ENCODE measurements around the gene IFI44. TPM values are rescaled to one million over a fixed set of nuclear protein-coding genes. Genes with fewer than 3 reads are reported as not detected.
A peak's percentile ranks its signal among the peaks of the same experiment; 100 is the strongest.

The IFI44 gene, protein sequence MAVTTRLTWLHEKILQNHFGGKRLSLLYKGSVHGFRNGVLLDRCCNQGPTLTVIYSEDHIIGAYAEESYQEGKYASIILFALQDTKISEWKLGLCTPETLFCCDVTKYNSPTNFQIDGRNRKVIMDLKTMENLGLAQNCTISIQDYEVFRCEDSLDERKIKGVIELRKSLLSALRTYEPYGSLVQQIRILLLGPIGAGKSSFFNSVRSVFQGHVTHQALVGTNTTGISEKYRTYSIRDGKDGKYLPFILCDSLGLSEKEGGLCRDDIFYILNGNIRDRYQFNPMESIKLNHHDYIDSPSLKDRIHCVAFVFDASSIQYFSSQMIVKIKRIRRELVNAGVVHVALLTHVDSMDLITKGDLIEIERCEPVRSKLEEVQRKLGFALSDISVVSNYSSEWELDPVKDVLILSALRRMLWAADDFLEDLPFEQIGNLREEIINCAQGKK
- 42.3 TPM for total RNA-seq
- polyA plus RNA-seq (ENCODE audit: insufficient read depth, low read depth, low replicate concordance), result 21.9 TPM
- long read RNA-seq, donor 1, result 0 reads
- long read RNA-seq, donor 2, partial matches to known transcripts, result 5 of 8 reads
- long read RNA-seq, donor 2, other reads (novel, unspliced or antisense), result 0 of 8 reads
- long read RNA-seq, donor 3, partial matches to known transcripts, result 0 of 1 reads
- long read RNA-seq, donor 3, other reads (novel, unspliced or antisense), result 0 of 1 reads
- long read RNA-seq, donor 4, partial matches to known transcripts, result 6 of 8 reads
- long read RNA-seq, donor 4, other reads (novel, unspliced or antisense), result 0 of 8 reads
- long read RNA-seq, donor 5, result 0 reads
- long read RNA-seq, donor 6, partial matches to known transcripts, result 0 of 2 reads
- long read RNA-seq, donor 6, other reads (novel, unspliced or antisense), result 0 of 2 reads
- long read RNA-seq, donor 7, partial matches to known transcripts, result 1 of 4 reads
- long read RNA-seq, donor 7, other reads (novel, unspliced or antisense), result 0 of 4 reads
- long read RNA-seq, donor 8, partial matches to known transcripts, result 0 of 1 reads
- long read RNA-seq, donor 8, other reads (novel, unspliced or antisense), result 0 of 1 reads
- long read RNA-seq, donor 9, partial matches to known transcripts, result 0 of 1 reads
- long read RNA-seq, donor 9, other reads (novel, unspliced or antisense), result 0 of 1 reads
- long read RNA-seq, donor 10, partial matches to known transcripts, result 0 of 1 reads
- long read RNA-seq, donor 10, other reads (novel, unspliced or antisense), result 0 of 1 reads

DNA sequence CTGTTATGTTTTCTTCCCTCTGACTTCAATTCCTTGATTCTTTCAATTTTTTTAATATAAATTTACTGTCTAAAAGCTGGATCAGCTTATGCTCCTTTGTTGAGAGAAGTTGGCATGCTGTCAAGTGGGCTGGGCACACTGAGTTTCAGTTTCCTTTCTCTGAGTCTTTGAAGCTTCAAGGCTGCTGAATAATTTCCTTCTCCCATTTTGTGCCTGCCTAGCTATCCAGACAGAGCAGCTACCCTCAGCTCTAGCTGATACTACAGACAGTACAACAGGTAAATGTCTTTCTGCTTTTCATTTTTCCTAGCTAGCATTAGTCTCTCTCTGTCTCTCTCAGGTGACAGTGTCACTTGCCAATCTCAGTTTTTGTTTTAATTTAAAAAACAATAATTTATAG lies at the start of gene IFI44:
Gene IFI44, plus strand, starts transcription at position 204 of the 400 bp plus-strand sequence. CDS start 365 bp downstream, outside the sequence.
- no peaks in the 10 kb centered on the region for H3K36me3 ChIP-seq (ENCODE audit: control insufficient read depth in 2 of 3, insufficient read depth in 3 of 3, low read length in 3 of 3)
- intact Hi-C loops (cut with DNase I), result no loop called here
- DNase-seq, result peak; percentile 32 to 88 (median 79)
- H3K4me3 ChIP-seq (ENCODE audit: low read length in 3 of 3), result peak within 1 kb of the TSS; percentile 52 to 68 (median 53)
- H3K27ac ChIP-seq (ENCODE audit: low read depth in 2 of 2, low read length in 2 of 2), result peak within 1 kb of the TSS in 1 of 2 donors; percentile 12
- peak; percentile 92 for FAIRE-seq
- H3K9me3 ChIP-seq (ENCODE audit: control insufficient read depth in 2 of 3, insufficient read depth in 1 of 3, low read length in 3 of 3), result peaks cover 0 to 3% (median 0%) of the 10 kb centered on the region in 3 donors
- no peaks in the 10 kb centered on the region for H3K27me3 ChIP-seq (ENCODE audit: control insufficient read depth, insufficient read depth, low read length)
- H3K9ac ChIP-seq (ENCODE audit: low read length in 3 of 3), result peak within 1 kb of the TSS in 1 of 3 donors; percentile 18
- no peaks in the 10 kb centered on the region for H3K4me1 ChIP-seq (ENCODE audit: control insufficient read depth in 2 of 3, insufficient read depth in 2 of 3, low read depth in 1 of 3, low read length in 3 of 3)
- TF ChIP-seq, protein P1, sequence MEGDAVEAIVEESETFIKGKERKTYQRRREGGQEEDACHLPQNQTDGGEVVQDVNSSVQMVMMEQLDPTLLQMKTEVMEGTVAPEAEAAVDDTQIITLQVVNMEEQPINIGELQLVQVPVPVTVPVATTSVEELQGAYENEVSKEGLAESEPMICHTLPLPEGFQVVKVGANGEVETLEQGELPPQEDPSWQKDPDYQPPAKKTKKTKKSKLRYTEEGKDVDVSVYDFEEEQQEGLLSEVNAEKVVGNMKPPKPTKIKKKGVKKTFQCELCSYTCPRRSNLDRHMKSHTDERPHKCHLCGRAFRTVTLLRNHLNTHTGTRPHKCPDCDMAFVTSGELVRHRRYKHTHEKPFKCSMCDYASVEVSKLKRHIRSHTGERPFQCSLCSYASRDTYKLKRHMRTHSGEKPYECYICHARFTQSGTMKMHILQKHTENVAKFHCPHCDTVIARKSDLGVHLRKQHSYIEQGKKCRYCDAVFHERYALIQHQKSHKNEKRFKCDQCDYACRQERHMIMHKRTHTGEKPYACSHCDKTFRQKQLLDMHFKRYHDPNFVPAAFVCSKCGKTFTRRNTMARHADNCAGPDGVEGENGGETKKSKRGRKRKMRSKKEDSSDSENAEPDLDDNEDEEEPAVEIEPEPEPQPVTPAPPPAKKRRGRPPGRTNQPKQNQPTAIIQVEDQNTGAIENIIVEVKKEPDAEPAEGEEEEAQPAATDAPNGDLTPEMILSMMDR (IDR thresholded peaks at IDR 0.05; ENCODE audit: borderline replicate concordance, extremely low read depth, insufficient read depth), result no peak

DNA sequence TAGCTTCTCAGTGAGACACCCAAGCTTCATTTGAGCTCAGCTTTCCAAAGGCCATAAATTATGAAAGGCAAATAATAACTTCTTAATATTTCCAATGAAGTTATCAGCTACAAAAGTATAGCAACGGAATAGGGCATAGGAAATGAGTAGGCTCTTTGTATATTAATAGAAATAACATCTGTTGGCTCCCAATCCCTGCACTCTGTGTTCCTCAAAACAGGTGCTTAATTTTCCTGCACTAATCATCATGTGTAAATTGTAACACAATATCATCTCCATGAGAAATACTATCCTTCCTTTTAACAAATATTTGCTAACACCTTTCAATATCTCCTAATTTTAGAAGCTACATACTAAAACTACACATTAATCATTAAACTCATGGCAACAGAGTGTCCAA lies 48.6 kb upstream of the IFI44 start:
- FAIRE-seq (no peak), DNase-seq (no peak)
- Histone ChIP-seq H3K4me3 (ENCODE audit: low read length in 3 of 3) (no peak overlapping the region), H3K36me3 (ENCODE audit: control insufficient read depth in 2 of 3, insufficient read depth in 3 of 3, low read length in 3 of 3) (no peaks in the 10 kb centered on the region), H3K9me3 (ENCODE audit: control insufficient read depth in 2 of 3, insufficient read depth in 1 of 3, low read length in 3 of 3) (no peaks in the 10 kb centered on the region), H3K4me1 (ENCODE audit: control insufficient read depth in 2 of 3, insufficient read depth in 2 of 3, low read depth in 1 of 3, low read length in 3 of 3) (no peaks in the 10 kb centered on the region), H3K27ac (ENCODE audit: low read depth in 2 of 2, low read length in 2 of 2) (no peak overlapping the region), H3K9ac (ENCODE audit: low read length in 3 of 3) (no peak overlapping the region), H3K27me3 (ENCODE audit: control insufficient read depth, insufficient read depth, low read length) (no peaks in the 10 kb centered on the region)
- TF ChIP-seq, protein P1 (IDR thresholded peaks at IDR 0.05; ENCODE audit: borderline replicate concordance, extremely low read depth, insufficient read depth), result no peak
- intact Hi-C loops (cut with DNase I), result loop anchor here (10.0 kb wide), 1 partner anchor 466 kb away; no protein-coding TSS in a partner anchor

DNA sequence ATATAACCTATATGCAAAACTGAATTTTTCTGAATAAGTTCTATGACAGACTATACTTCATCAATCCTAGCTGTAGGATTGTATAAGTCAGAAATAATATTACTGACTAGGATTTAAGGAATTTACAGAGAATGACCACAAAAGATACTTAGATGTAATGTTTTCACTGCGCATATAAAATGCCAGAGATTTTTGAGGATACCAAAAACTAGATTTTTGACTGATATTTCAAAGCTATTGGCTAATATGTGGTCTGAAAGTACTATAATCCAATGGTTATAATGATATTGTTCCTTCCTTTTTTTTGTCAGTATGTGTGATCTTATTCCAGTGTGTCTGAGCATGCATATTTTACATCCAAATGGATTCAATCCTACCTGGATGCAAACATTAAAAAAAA lies 46.4 kb upstream of the IFI44 start:
- Histone ChIP-seq H3K9me3 (ENCODE audit: control insufficient read depth in 2 of 3, insufficient read depth in 1 of 3, low read length in 3 of 3) (no peaks in the 10 kb centered on the region), H3K4me3 (ENCODE audit: low read length in 3 of 3) (no peak overlapping the region), H3K9ac (ENCODE audit: low read length in 3 of 3) (no peak overlapping the region), H3K27ac (ENCODE audit: low read depth in 2 of 2, low read length in 2 of 2) (no peak overlapping the region), H3K27me3 (ENCODE audit: control insufficient read depth, insufficient read depth, low read length) (no peaks in the 10 kb centered on the region), H3K4me1 (ENCODE audit: control insufficient read depth in 2 of 3, insufficient read depth in 2 of 3, low read depth in 1 of 3, low read length in 3 of 3) (no peaks in the 10 kb centered on the region), H3K36me3 (ENCODE audit: control insufficient read depth in 2 of 3, insufficient read depth in 3 of 3, low read length in 3 of 3) (no peaks in the 10 kb centered on the region)
- no peak for FAIRE-seq
- no peak for DNase-seq
- TF ChIP-seq, protein P1 (IDR thresholded peaks at IDR 0.05; ENCODE audit: borderline replicate concordance, extremely low read depth, insufficient read depth), result no peak
- intact Hi-C loops (cut with DNase I), result loop anchor here (10.0 kb wide), 1 partner anchor 468 kb away; no protein-coding TSS in a partner anchor
